NCI-H1417 treated with DMSO at 0.1 percent for 48 hours (cell line): ENCODE measurements around the gene PAXX.

Experiments used
- DNase-seq: peaks from one replicate; lab custom pipeline; 2025; lab: John Stamatoyannopoulos, UW

Gene PAXX

GRCh38 chr9:136965771-136966484 is 26.3 kb upstream of the PAXX start:
- no peak for DNase-seq

DNA sequence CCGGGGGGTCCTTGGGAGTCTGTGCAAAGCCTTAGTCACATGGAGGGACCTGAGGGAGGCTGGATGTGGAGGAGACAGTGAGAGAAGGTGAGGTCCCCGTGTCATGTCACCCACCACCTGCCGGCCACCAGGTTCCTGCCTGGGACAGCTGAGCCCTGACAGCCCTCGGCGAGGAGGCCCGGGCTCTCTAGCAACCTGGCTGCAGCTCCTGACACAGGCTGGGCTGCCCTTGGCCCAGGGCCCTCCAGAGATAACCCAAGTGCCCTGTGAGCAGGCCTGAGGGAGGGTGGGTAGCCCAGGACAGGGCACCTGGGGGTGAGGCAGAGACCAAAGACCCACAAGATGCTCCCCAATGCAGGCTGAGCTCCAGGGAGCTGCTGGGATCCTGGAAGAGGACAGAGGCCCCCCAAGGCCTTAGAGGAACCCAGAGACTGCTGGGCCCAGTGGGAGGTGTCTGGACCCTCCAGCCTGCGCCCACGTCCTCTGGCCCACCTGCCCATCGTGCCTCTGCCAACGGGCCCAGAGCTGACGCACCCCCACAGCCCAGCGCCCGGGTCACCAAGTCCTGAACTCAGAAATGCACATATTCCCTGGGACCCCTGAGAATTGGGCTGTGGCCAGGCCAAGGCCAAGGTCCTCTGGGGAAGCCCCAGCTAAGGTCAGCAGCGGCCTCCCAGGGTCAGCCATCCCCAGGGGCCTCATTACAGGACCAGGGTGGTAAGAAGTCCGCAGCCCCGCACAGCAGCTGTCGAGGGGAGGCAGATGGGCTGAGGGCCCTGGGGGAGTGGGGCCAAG is 23.7 kb upstream of the PAXX start:
- no peak for DNase-seq

- DNase-seq, result no peak
These were observed 23.1 kb upstream of the PAXX start for GRCh38 chr9:136969150-136969549.

DNA sequence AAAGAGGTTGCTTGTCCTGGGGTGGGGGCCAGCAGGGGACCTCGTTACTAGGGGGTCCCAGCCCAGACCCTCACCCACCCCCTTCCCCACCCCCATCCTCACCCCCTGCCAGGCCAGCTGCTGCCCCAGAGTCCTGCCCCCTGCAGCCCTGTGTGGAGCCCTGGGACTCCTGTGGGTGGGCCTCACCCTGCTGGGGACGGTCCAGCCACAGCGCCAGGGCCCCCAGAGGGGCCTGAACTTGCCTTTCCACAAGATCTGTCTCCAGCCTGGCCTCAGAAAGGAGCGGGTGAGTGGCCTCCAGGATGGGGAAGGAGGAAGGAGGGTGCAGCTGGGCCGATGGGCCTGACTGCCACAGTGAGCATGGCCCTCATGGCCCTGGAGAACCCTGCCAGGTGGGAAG is 22.4 kb upstream of the PAXX start:
- no peak for DNase-seq

DNA sequence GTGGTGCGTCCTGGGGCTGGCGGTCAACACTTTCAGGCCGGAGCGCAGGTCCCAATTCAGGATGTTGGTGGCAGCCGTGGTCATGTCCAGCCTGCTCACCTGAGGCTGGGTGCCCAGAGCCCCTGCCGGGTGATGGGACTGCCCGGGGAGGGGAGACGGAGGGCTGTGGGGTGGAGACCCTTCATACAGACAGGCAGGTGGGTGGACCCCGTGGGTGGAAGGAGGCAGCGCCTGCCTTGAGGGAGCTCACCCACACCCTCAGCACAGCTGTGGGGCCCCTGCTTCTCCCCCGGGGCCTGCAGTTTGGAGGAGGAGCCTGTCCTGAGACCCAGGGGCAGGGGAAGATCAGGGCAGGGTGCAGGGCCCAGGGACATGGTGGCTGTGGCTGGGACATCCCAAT is 21.9 kb upstream of the PAXX start:
- DNase-seq, result no peak

DNA sequence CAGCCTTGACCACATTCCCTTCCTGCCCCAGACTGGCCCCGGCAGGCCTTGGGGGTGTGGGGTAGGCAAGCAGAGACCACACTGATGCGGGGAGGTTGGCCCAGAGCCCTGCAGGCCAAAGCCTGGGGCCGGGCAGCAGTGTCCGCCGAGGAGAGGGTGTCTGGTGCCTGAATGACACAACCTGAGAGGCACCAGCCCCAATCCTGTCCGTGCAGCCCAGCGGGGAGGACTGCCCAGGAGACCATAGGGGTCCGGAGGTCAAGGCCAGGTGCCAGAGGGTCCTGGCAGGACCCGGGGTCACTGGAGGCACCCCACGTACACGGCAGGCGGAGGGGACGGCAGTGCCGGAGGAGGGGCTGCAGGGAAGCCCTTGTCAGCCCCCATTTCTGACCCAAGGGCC is 20.5 kb upstream of the PAXX start:
- no peak for DNase-seq

DNA sequence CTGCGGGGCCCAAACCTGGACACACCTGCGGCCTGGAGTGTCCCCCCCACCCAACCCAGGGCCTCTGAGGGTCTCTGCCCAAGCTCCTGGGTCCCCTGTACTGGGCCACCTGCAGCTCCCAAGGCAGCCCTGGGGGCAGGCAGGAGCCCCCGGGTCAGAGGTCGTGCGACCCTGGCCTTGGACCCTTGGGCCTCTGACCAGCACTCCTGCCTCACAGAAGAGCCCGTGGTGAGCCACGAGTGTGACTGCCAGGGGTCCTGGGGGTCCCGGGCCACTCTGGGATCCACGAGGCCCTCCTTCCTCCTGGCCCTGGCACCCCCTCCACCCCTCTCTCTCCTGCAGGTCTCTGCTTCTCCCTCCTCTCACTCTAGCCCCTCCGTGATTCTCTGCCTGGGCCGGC is 19.9 kb upstream of the PAXX start:
- no peak for DNase-seq

DNA sequence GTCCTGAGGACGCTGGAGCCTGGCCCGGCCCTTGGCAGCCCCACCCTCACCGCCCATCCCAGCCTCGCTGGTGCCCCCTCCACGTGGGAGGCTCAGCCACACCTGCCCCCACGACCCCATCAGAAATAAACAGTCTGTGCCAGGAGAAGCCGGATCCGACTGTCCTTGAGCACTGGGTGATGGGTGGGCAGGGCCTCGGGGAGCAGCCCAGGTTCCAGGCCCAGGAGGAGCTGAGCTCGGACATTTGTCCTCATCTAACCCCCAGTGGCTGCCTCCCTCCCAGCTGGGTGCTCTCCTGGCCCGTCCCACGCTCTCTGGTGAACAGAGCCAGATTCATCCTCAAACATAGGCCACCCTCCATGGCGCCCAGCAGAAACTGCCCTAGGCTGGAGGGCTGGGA is 19.5 kb upstream of the PAXX start:
- no peak for DNase-seq

- no peak for DNase-seq
These were observed 18.3 kb upstream of the PAXX start for GRCh38 chr9:136973618-136974617.

GRCh38 chr9:136974817-136975535 is 17.2 kb upstream of the PAXX start:
- no peak for DNase-seq

DNA sequence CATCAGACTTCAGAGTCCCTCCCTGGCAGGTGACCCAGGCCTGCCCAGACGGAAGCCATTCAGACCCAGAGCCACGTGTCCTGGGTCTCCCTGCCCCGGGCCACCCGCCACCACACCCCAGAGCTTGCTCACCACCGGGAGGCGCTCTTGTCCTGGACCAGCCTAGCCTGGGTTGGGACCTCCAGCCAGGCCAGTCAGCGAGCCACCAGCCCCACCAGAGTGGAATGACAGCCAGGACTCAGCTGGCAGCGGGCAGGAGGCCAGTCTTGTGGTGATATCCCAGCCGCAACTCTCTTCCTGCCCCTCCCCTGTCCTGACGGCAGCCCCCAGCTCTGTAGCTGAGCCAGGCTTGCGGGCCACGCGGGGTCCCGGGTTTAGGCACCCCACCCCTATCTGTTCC is 16.6 kb upstream of the PAXX start:
- no peak for DNase-seq

DNA sequence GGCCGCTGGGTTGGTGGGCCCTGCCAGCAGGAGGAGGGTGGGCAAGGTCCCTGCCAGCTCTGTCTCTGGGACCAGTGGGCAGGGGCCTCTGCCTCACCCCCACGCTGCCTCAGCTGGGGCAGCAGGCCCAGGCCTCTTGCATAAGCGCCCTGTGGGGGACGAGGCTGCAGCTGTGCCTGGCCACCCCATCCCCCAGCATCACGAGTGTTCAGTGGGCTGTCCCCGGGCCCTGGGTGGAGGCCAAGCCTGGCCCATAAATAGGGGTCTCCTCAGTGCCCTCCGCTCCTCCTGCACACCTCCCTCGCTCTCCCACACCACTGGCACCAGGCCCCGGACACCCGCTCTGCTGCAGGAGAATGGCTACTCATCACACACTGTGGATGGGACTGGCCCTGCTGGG is 15.0 kb upstream of the PAXX start, which contains the start of gene PTGDS:
Gene PTGDS (plus strand): TSS at position 282 of the 400 bp plus-strand sequence. CDS start 75 bp downstream, at position 357.
- no peak for DNase-seq

DNA sequence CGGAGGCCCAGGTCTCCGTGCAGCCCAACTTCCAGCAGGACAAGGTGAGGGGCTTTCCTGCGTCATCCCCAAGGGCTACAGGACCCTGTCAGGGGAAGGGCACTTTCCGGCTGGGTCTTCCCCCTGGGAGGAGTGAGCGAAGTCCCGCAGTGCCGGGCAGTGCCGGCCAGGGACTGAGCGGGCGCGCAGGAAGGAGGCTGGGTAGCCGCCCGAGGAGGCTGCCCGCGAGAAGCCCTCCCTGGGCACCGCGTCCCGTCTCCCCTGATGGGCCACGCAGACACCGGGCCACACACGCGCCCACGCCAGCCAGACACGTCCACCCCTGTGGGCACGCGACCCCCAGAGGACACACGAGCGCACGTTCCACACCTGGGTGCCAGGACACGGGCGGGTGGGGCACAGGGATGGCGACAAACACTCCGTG is 14.6 kb upstream of the PAXX start:
- DNase-seq, result no peak

DNA sequence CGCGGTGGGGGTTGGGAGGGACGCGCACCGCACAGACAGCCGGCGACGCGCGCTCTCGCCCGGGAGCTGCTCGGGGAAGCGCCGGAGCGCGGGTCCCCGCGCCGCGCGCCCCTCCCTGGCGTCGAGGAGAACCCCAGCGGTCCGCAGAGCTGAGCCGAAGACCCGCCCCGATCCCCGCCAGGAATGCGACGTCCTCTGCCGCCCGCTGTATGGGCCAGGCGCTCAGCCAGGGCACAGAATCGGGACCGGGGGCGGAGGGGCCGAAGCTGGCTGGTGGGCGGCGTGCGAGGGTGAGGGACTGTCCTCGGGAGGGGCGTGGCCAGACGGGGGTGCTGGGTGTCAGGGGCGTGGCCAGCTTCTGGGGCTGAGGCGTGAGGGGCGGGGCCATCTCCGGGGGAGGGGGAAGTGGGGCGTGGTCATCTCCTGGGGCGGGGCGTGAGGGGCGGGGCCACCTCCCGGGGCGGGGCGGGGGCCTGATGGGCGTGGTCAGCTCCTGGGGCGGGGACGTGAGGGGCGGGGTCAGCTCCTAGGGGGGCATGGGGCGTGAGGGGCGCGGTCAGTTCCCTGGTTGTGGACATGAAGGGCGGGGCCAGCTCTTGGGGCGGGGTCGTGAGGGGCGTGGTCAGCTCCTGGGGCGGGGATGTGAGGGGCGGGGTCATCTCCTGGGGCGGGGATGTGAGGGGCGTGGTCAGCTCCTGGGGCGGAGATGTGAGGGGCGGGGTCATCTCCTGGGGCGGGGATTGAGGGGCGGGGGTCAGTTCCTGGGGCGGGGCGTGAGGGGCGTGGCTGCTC is 14.0 kb upstream of the PAXX start:
- DNase-seq, result no peak

DNA sequence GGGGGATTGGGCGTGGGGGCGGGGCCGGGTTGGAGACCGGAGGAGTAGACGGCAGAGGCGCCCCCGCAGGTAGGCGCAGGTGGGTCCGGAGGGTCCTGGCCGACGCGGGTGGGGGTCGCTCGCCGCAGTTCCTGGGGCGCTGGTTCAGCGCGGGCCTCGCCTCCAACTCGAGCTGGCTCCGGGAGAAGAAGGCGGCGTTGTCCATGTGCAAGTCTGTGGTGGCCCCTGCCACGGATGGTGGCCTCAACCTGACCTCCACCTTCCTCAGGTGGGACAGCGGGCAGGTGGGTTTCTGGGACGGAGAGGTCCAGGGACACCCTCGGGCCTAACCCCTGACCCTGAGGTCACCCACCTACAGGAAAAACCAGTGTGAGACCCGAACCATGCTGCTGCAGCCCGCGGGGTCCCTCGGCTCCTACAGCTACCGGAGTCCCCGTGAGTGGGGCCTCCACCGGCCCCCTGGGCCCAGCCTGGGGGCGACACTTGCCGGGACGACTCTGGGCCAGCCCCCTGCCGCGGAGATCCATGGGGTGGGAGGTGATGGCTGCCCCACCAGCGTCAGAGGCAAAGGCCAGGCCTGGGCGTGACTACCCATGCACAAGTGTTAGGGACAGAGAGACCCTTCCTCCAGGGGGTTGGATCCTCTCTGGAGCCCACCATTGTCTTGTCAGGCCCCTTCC is 13.2 kb upstream of the PAXX start:
- no peak for DNase-seq

DNA sequence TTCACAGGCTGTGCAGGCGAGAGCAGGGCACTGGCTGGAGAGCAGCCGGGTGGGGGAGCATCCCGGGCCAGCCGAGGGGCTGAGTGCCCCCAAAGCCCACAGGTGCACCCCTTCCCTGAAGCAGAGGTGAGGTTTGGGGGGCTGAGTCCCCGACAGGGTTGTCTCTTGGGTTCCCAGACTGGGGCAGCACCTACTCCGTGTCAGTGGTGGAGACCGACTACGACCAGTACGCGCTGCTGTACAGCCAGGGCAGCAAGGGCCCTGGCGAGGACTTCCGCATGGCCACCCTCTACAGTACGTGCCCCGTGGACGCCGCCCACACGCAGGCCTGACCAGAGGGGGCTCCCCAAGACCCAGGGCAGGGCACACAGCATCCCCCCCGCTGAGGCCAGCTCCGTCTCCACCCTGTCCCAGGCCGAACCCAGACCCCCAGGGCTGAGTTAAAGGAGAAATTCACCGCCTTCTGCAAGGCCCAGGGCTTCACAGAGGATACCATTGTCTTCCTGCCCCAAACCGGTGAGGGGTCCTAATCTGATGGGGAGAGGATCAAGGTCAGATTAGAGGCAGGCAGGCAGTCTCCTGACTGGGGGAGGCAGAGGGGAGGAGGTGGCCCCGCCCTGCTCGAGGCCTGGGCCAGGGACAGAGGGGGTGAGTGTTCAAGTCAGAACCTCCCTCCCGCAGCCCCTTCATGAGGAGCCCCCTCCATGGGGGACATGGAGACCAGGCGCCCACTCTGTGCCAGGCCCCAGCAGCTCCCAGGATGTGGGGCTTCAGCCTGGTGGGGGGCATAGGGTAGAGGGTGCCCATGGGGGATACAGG is 12.2 kb upstream of the PAXX start:
- no peak for DNase-seq

- no peak for DNase-seq
These were observed 11.3 kb upstream of the PAXX start for GRCh38 chr9:136980669-136981478.

GRCh38 chr9:136981588-136982231 is 10.5 kb upstream of the PAXX start:
- DNase-seq, result no peak
